Peyer's patch (tissue), 4 donors: Measurements from ENCODE around the gene CLEC18B.
"Not testable (repeated sequence)": the region's sequence is repeated elsewhere in the genome, so short reads cannot be mapped to it uniquely, and the experiment has no call there.

ENCODE experiments used
- POLR2A ChIP-seq, 2 donors: fragments of 450-650 bp; IDR thresholded peaks; one replicate each; pipeline ENCODE4 v1.5.1; 2017; ENCODE audit warnings: antibody characterized with exemption in 2 of 2, mild to moderate bottlenecking in 2 of 2, moderate library complexity in 2 of 2
- TF ChIP-seq, protein P1 (sequence below), 6 experiments: fragments of 450-650 bp in 4 of 6; fragments of 200-600 bp in 2 of 6; sonication (generic) in 1 of 6; IDR thresholded peaks; one replicate each; pipeline ENCODE4 v1.5.1; 2017 to 2019; ENCODE audit warnings: antibody characterized with exemption in 6 of 6, mild to moderate bottlenecking in 3 of 6, moderate library complexity in 1 of 6

DNA sequence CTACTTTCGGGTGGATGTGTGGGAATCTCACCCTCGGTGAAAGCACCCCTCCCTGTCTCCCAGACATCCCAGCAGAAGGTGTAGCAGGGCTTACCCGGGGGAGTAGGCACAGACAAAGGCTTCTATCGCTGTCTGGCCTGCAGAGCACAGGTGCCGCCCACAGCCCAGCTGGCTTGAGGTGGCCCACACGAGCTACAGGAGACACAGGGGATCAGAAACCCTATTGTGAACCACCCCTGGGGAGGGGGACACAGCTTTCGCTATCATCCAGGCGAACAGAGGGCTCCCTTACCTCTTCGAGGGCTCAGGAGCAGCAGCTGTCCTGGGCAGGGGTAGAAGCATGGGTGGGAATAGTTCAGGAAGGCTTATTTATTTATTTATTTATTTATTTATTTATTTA, 7.8 kb downstream of the CLEC18B start:
- not testable (repeated sequence) for TF ChIP-seq POLR2A (IDR thresholded peaks at IDR 0.05)
- TF ChIP-seq, protein P1, sequence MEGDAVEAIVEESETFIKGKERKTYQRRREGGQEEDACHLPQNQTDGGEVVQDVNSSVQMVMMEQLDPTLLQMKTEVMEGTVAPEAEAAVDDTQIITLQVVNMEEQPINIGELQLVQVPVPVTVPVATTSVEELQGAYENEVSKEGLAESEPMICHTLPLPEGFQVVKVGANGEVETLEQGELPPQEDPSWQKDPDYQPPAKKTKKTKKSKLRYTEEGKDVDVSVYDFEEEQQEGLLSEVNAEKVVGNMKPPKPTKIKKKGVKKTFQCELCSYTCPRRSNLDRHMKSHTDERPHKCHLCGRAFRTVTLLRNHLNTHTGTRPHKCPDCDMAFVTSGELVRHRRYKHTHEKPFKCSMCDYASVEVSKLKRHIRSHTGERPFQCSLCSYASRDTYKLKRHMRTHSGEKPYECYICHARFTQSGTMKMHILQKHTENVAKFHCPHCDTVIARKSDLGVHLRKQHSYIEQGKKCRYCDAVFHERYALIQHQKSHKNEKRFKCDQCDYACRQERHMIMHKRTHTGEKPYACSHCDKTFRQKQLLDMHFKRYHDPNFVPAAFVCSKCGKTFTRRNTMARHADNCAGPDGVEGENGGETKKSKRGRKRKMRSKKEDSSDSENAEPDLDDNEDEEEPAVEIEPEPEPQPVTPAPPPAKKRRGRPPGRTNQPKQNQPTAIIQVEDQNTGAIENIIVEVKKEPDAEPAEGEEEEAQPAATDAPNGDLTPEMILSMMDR (IDR thresholded peaks at IDR 0.05), result not testable (repeated sequence)
